WTC11 (cell line): Measurements from ENCODE around the gene CST5.

Experiments
- ATF3 ChIP-seq: sonication (generic); formaldehyde crosslinking; conservative IDR thresholded peaks from 2 replicates; pipeline ENCODE4 v1.8.1; 2022; ENCODE audit warnings: mild to moderate bottlenecking, missing genetic modification reagents
- CBFB ChIP-seq: sonication (generic); formaldehyde crosslinking; IDR thresholded peaks from 2 replicates; pipeline ENCODE4 v1.8.1; 2022; ENCODE audit warnings: mild to moderate bottlenecking, low read depth, missing genetic modification reagents
- E2F5 ChIP-seq: sonication (generic); formaldehyde crosslinking; IDR thresholded peaks from 2 replicates; pipeline ENCODE4 v1.8.1; 2022; ENCODE audit warnings: mild to moderate bottlenecking, moderate library complexity, missing genetic modification reagents
- FOXP1 ChIP-seq: sonication (generic); formaldehyde crosslinking; IDR thresholded peaks from 2 replicates; pipeline ENCODE4 v1.8.0; 2022; ENCODE audit warnings: missing genetic modification reagents, mild to moderate bottlenecking, moderate library complexity, borderline replicate concordance
- SP1 ChIP-seq: sonication (generic); formaldehyde crosslinking; conservative IDR thresholded peaks from 2 replicates; pipeline ENCODE4 v1.8.1; 2022; ENCODE audit warnings: missing genetic modification reagents
- ZNF138 ChIP-seq: sonication (generic); formaldehyde crosslinking; conservative IDR thresholded peaks from 2 replicates; pipeline ENCODE4 v1.8.1; 2022; ENCODE audit warnings: mild to moderate bottlenecking, moderate library complexity, missing genetic modification reagents
- TF ChIP-seq, protein P1 (sequence below): fragments of 200-600 bp; IDR thresholded peaks from 2 replicates; pipeline ENCODE4 v1.8.0; 2022; ENCODE audit warnings: antibody characterized with exemption
- TF ChIP-seq, protein P2 (sequence below): sonication (generic); formaldehyde crosslinking; IDR thresholded peaks from 2 replicates; pipeline ENCODE4 v1.8.1; 2023; ENCODE audit warnings: mild to moderate bottlenecking, missing genetic modification reagents, moderate library complexity

- TF ChIP-seq FOXP1 (CRISPR knock-in tag) (no peak), ATF3 (CRISPR knock-in tag) (no peak), SP1 (CRISPR knock-in tag) (no peak), E2F5 (no peak), CBFB (CRISPR knock-in tag) (no peak), ZNF138 (no peak)
- TF ChIP-seq, protein P1, sequence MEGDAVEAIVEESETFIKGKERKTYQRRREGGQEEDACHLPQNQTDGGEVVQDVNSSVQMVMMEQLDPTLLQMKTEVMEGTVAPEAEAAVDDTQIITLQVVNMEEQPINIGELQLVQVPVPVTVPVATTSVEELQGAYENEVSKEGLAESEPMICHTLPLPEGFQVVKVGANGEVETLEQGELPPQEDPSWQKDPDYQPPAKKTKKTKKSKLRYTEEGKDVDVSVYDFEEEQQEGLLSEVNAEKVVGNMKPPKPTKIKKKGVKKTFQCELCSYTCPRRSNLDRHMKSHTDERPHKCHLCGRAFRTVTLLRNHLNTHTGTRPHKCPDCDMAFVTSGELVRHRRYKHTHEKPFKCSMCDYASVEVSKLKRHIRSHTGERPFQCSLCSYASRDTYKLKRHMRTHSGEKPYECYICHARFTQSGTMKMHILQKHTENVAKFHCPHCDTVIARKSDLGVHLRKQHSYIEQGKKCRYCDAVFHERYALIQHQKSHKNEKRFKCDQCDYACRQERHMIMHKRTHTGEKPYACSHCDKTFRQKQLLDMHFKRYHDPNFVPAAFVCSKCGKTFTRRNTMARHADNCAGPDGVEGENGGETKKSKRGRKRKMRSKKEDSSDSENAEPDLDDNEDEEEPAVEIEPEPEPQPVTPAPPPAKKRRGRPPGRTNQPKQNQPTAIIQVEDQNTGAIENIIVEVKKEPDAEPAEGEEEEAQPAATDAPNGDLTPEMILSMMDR = no peak
- TF ChIP-seq, protein P2, sequence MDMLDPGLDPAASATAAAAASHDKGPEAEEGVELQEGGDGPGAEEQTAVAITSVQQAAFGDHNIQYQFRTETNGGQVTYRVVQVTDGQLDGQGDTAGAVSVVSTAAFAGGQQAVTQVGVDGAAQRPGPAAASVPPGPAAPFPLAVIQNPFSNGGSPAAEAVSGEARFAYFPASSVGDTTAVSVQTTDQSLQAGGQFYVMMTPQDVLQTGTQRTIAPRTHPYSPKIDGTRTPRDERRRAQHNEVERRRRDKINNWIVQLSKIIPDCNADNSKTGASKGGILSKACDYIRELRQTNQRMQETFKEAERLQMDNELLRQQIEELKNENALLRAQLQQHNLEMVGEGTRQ (CRISPR knock-in tag) = no peak
These were observed 53.0 kb downstream of the CST5 start, which contains the start of gene CST2 for GRCh38 chr20:23826541-23827021.
